Right cardiac atrium (tissue), 5 donors: Measurements from ENCODE around the gene ARHGAP15. TPM values are rescaled to one million over a fixed set of nuclear protein-coding genes. Genes with fewer than 3 reads are reported as not detected.

Source experiments
- ATAC-seq, 2 donors: fragments of 200-7000 bp; cut with Tn5 transposase; one replicate each; pipeline versions ENCODE4 v1.8.0 to v1.9.1; 2020; ENCODE audit warnings: moderate library complexity in 2 of 2, mild to moderate bottlenecking in 1 of 2
- DNase-seq, 3 donors: peaks; one replicate each; pipeline ENCODE4 v3.0.0-alpha.2; 2020
- H3K27ac ChIP-seq: one replicate; pipeline ENCODE4 v1.5.1; 2013; ENCODE audit warnings: mild to moderate bottlenecking, low read length, control low read depth, moderate library complexity
- H3K27me3 ChIP-seq: one replicate; pipeline ENCODE4 v1.6.1; 2013; ENCODE audit not compliant: control insufficient read depth, insufficient read depth
- H3K4me1 ChIP-seq: one replicate; pipeline ENCODE4 v1.6.1; 2013; ENCODE audit warnings: low read length; ENCODE audit not compliant: control insufficient read depth, insufficient read depth
- H3K4me3 ChIP-seq: one replicate; pipeline ENCODE4 v1.5.1; 2013; ENCODE audit warnings: low read length, control low read depth
- H3K9me3 ChIP-seq: one replicate; pipeline ENCODE4 v1.6.1; 2013; ENCODE audit warnings: low read length; ENCODE audit not compliant: control insufficient read depth
- WGBS: extraction: QIAGEN DNeasy Blood & Tissue Kit; methylation state at CpG from one replicate; pipeline ENCODE4 v1.1.7; 2013; 5-methylcytosine and 5-hydroxymethylcytosine counted together
- intact Hi-C, 4 donors: fragments of 100-400 bp; cut with DNase I; formaldehyde crosslinking; loops; one replicate each; pipeline versions ENCODE4 v1.11.0 to v1.14.0; 2022 to 2023
- polyA plus RNA-seq: library from polyadenylated mRNA; stranded (reverse); fragments of 200-250 nt; gene quantifications from one replicate; pipeline ENCODE4 v1.2.3, GENCODE V29; 2013
- total RNA-seq, 4 donors: library from RNA; stranded (reverse); fragmentation: NEBNext Ultra II Directional; extraction: Animal tissue kit (Norgen Biotek cat#: 25700); gene quantifications; one replicate each; pipeline ENCODE4 v1.2.1, GENCODE V29; 2021
- donor health status: healthy with polysubstance abuse.
- donor health status: DM: no; HTN: yes; CAD: no.
- donor health status: DM: no; HTN: no; CAD: no.
- donor health status: DM: no; HTN: yes; CAD: no; lungs with severe emphysema.
- donor health status: DM: yes; HTN: yes; CAD: no.

The ARHGAP15 gene
- total and polyA plus RNA-seq, 5 donors = 4.5 to 8.4 (median 6.5) TPM

DNA sequence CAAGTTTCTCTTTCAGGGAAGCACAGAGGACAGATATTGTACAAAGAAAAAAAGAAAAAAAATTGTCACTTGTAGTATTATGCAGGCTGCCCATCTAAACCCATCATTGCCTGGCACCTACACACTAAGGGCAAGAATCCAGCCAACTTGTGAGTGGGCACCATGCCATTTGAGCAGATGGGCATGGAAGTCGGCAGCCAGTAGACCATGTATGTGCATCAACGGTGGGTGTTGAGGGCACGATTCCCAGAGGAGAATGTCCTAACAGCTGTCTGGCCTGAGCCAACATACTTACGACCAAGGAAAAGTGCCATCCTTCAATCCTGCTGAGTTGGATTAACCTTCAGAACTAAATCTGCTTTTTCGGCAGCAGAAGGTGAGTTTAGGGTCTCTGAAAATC lies 63.9 kb downstream of the ARHGAP15 start:
- peak; percentile 29 to 50 for ATAC-seq
- Histone ChIP-seq H3K27ac (no peak overlapping the region), H3K9me3 (no peaks in the 10 kb centered on the region), H3K4me1 (no peaks in the 10 kb centered on the region), H3K27me3 (no peaks in the 10 kb centered on the region), H3K4me3 (no peak overlapping the region)
- DNase-seq = peak in 1 of 3 donors; percentile 9
- intact Hi-C loops = no loop called here
- 77% methylated on average over 5 of the region's 5 CpGs for WGBS

GRCh38 chr2:143195511-143195910 lies 66.3 kb downstream of the ARHGAP15 start:
- Histone ChIP-seq H3K27ac (no peak overlapping the region), H3K9me3 (no peaks in the 10 kb centered on the region), H3K27me3 (no peaks in the 10 kb centered on the region), H3K4me3 (no peak overlapping the region), H3K4me1 (no peaks in the 10 kb centered on the region)
- DNase-seq (no peak), ATAC-seq (no peak)
- intact Hi-C loops = no loop called here
- WGBS = 59% methylated on average over 4 of the region's 4 CpGs

- WGBS = 84% methylated on average over 4 of the region's 4 CpGs
- ATAC-seq (no peak), DNase-seq (no peak)
- Histone ChIP-seq H3K27ac (no peak overlapping the region), H3K9me3 (no peaks in the 10 kb centered on the region), H3K27me3 (no peaks in the 10 kb centered on the region), H3K4me1 (no peaks in the 10 kb centered on the region), H3K4me3 (no peak overlapping the region)
- intact Hi-C loops = no loop called here
These were observed 74.8 kb downstream of the ARHGAP15 start for GRCh38 chr2:143204062-143204461.

DNA sequence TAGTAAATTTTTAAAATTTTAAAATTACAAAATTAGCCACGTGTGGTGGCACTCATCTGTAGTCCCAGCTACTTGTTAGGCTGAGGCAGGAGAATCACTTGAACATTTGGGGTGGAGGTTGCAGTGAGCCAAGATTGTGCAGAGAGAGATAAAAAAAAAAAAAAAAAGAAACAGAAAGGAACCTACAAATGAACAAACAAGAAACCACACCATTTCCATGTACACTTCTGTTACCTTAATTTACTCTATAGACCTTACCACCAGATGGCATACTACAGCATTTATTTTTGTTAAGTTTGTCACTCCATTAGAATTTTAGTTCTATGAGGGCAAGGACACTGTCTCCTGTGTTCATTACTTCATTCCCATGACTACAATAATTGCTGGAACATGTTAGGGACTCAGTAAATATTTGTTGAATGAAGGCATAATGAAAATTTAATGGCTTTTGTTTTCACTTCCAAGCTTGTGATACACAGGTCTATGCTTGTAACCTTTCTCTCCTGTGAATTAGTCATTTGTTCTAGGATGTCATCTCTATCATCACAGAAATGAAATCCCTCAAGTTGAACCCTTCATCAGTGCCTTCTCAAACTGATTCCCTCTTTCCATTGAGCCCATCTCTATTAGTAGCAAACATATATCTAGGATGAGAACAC lies 76.0 kb downstream of the ARHGAP15 start:
- intact Hi-C loops = no loop called here
- no peaks in the 10 kb centered on the region for H3K27me3 ChIP-seq
- no peaks in the 10 kb centered on the region for H3K9me3 ChIP-seq
- H3K27ac ChIP-seq = no peak overlapping the region
- DNase-seq = no peak
- H3K4me1 ChIP-seq = no peaks in the 10 kb centered on the region
- WGBS = 85% methylated on average over 1 of the region's 1 CpG
- ATAC-seq = no peak
- H3K4me3 ChIP-seq = no peak overlapping the region

DNA sequence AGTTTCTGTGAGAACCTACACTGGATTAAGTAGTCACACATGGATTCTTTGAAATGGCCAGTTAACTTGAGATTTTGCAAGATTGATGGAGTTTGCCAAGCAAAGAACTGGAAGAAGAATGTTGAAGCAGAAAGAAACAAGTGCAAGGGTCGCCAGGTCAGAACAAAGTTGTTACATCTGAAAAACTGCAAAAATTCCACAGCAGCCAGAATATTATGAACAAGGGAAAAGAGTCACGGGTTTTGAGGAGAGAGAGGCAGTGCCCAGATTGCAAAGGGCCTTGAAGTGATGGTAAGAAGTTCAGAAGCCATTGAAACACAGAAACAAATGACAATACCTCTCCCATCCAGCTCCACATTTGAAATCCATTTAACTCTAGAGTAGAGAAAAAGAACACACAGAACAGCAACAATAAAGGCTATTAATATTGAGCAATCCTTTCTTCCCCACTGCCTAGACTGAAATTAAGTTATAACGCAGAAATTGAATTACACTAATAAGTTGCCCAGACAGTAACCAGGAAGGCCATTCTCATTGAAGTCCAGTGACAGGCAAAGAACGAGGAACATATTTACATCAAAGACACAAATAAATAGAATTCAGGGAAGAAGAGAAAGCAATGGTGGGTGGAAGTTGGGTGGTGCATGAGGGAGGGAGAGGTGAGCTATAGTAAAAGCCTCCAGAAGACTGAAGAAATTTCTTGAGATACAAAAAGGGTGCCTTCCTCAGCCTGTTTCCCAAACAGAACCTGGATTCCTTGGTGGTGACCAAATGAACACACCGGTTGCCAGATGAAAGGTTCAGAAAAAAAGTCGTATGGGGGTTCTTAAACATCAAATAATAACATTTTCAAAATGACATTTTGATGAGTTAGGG lies 80.6 kb downstream of the ARHGAP15 start:
- Histone ChIP-seq H3K9me3 (no peaks in the 10 kb centered on the region), H3K27me3 (no peaks in the 10 kb centered on the region), H3K4me1 (no peaks in the 10 kb centered on the region), H3K27ac (no peak overlapping the region), H3K4me3 (no peak overlapping the region)
- peak in 1 of 3 donors; percentile 41 for DNase-seq
- intact Hi-C loops = no loop called here
- ATAC-seq = no peak
- 71% methylated on average over 6 of the region's 6 CpGs for WGBS

GRCh38 chr2:143210446-143210819 lies 81.2 kb downstream of the ARHGAP15 start:
- DNase-seq = no peak
- Histone ChIP-seq H3K4me3 (no peak overlapping the region), H3K9me3 (no peaks in the 10 kb centered on the region), H3K27me3 (no peaks in the 10 kb centered on the region), H3K27ac (no peak overlapping the region), H3K4me1 (no peaks in the 10 kb centered on the region)
- intact Hi-C loops = no loop called here
- peak in 1 of 2 donors; percentile 45 for ATAC-seq
- 86% methylated on average over 1 of the region's 1 CpG for whole genome bisulfite sequencing

GRCh38 chr2:143217512-143218115 lies 88.4 kb downstream of the ARHGAP15 start:
- H3K27me3 ChIP-seq = no peaks in the 10 kb centered on the region
- H3K9me3 ChIP-seq = no peaks in the 10 kb centered on the region
- no peak overlapping the region for H3K27ac ChIP-seq
- no peak overlapping the region for H3K4me3 ChIP-seq
- WGBS = 42% methylated on average over 1 of the region's 1 CpG
- DNase-seq (no peak), ATAC-seq (no peak)
- no peaks in the 10 kb centered on the region for H3K4me1 ChIP-seq
- intact Hi-C loops = no loop called here

DNA sequence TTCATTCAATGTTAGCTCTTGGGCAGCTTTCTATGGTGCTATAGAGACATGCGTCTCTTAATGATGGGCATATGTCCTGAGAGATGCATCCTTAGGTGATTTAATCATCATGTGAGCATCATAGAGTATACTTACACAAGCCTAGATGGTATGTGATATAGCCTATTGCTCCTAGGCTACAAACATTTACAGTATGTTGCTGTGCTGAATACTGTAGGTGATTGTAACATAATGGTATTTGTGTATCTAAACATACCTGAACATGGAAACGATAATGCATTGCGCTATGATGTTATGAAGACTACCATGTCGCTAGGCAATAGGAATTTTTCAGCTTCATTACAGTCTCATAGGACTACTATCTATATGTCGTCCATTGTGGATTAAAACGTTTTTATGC lies 89.4 kb downstream of the ARHGAP15 start:
- Histone ChIP-seq H3K27ac (no peak overlapping the region), H3K4me3 (no peak overlapping the region), H3K27me3 (no peaks in the 10 kb centered on the region), H3K9me3 (no peaks in the 10 kb centered on the region), H3K4me1 (peaks cover 1% of the 10 kb centered on the region)
- ATAC-seq (no peak), DNase-seq (no peak)
- 89% methylated on average over 6 of the region's 6 CpGs for WGBS
- intact Hi-C loops = no loop called here

DNA sequence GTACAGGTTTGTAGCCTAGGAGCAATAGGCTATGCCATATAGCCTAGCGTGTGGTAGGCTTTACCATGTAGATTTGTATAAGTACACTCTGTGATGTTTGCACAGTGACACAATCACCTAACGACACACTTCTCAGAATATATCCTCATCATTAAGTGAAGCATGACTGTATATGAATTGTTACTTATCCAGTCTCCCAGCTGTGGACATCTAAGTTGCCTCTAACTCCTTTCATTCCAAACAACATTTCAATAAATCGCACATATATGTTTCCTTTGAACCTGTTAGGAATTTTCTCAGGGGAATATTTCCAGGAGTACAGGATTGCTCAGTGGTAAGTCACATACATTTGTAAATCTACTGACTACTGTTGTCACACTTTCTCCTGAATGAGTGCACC lies 90.0 kb downstream of the ARHGAP15 start:
- Histone ChIP-seq H3K9me3 (no peaks in the 10 kb centered on the region), H3K27me3 (no peaks in the 10 kb centered on the region)

DNA sequence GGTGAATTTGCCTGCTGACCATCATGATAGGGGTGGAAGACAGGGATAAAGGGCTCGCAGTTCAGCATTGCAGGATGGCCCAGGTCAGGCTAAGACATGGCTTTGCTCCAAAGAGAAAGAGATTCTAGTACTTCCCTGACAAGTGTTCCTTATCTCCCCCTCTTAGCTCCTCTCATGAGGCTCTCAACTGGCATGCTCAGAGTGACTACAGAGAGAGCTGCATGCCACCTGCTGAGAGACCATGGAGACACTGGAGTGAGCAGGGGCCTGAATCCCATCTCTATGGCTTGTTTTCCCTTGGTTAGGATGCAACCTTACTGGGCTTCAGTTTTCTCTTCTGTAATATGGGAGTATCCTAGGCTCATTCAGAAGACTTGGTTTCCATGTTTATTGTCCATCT lies 94.3 kb downstream of the ARHGAP15 start:
- intact Hi-C loops = loop anchor here in 2 of 4 donors (5.0 kb wide), 1 partner anchor 61 kb away; no protein-coding TSS in a partner anchor
- no peaks in the 10 kb centered on the region for H3K9me3 ChIP-seq
- peaks cover 1% of the 10 kb centered on the region for H3K4me1 ChIP-seq
- DNase-seq (no peak), ATAC-seq (no peak)
- no peaks in the 10 kb centered on the region for H3K27me3 ChIP-seq
- H3K27ac ChIP-seq = no peak overlapping the region
- no peak overlapping the region for H3K4me3 ChIP-seq
- WGBS = 43% methylated on average over 1 of the region's 1 CpG

More for the DNA sequence above, 90.0 kb downstream of the ARHGAP15 start:
- 93% methylated on average over 3 of the region's 3 CpGs for WGBS
- DNase-seq = no peak
- intact Hi-C loops = no loop called here
- Histone ChIP-seq H3K4me1 (peaks cover 1% of the 10 kb centered on the region), H3K27ac (no peak overlapping the region), H3K4me3 (no peak overlapping the region)
- no peak for ATAC-seq

GRCh38 chr2:143225931-143226330 lies 96.7 kb downstream of the ARHGAP15 start:
- WGBS = 70% methylated on average over 4 of the region's 4 CpGs
- Histone ChIP-seq H3K9me3 (no peaks in the 10 kb centered on the region), H3K27me3 (no peaks in the 10 kb centered on the region), H3K4me3 (no peak overlapping the region), H3K27ac (no peak overlapping the region), H3K4me1 (peaks cover 1% of the 10 kb centered on the region)
- intact Hi-C loops = no loop called here
- DNase-seq (no peak), ATAC-seq (no peak)
